HG03460 (cell line): Measurements from ENCODE around the gene PAXX.

Experiments
- ATAC-seq: cut with Tn5 transposase; IDR thresholded peaks from one replicate; pipeline ENCODE4 v1.9.1; 2021; ENCODE audit not compliant: unreplicated experiment

The PAXX gene

GRCh38 chr9:136964833-136965422 lies 27.3 kb upstream of the PAXX start:
- ATAC-seq, result no peak

GRCh38 chr9:136965771-136966484 lies 26.3 kb upstream of the PAXX start:
- no peak for ATAC-seq

- no peak for ATAC-seq
These were observed 23.7 kb upstream of the PAXX start for GRCh38 chr9:136968333-136969127.

GRCh38 chr9:136969150-136969549 lies 23.1 kb upstream of the PAXX start:
- no peak for ATAC-seq

GRCh38 chr9:136969774-136970173 lies 22.4 kb upstream of the PAXX start:
- no peak for ATAC-seq

- no peak for ATAC-seq
These were observed 21.9 kb upstream of the PAXX start for GRCh38 chr9:136970361-136970760.

- ATAC-seq, result no peak
These were observed 20.5 kb upstream of the PAXX start for GRCh38 chr9:136971746-136972145.

GRCh38 chr9:136972335-136972734 lies 19.9 kb upstream of the PAXX start:
- no peak for ATAC-seq

- ATAC-seq, result no peak
These were observed 19.5 kb upstream of the PAXX start for GRCh38 chr9:136972743-136973142.

- ATAC-seq, result no peak
These were observed 18.3 kb upstream of the PAXX start for GRCh38 chr9:136973618-136974617.

- ATAC-seq, result no peak
These were observed 17.2 kb upstream of the PAXX start for GRCh38 chr9:136974817-136975535.

GRCh38 chr9:136975644-136976043 lies 16.6 kb upstream of the PAXX start:
- ATAC-seq, result no peak

GRCh38 chr9:136977223-136977622 lies 15.0 kb upstream of the PAXX start, which contains the start of gene PTGDS:
PTGDS (plus strand) TSS chr9:136977504; CDS start chr9:136977579, 75 bp downstream.
- ATAC-seq, result no peak

- ATAC-seq, result no peak
These were observed 14.6 kb upstream of the PAXX start for GRCh38 chr9:136977649-136978072.

GRCh38 chr9:136978073-136978864 lies 14.0 kb upstream of the PAXX start:
- no peak for ATAC-seq

GRCh38 chr9:136978865-136979544 lies 13.2 kb upstream of the PAXX start:
- no peak for ATAC-seq

GRCh38 chr9:136979769-136980587 lies 12.2 kb upstream of the PAXX start:
- ATAC-seq, result no peak
